T47D (cell line): Measurements from ENCODE around the gene C12orf42.
"Not testable (repeated sequence)": the region's sequence is repeated elsewhere in the genome, so short reads cannot be mapped to it uniquely, and the experiment has no call there.

ENCODE experiments used
- DNase-seq, 2 experiments: peaks; one replicate each; pipeline versions ENCODE4 v3.0.0 to v3.0.0-alpha.2; 2011 to 2012; ENCODE audit warnings: low read depth in 1 of 2, low spot score in 1 of 2
- JUND ChIP-seq: IDR thresholded peaks from 2 replicates; pipeline ENCODE4 v1.6.1; 2012; ENCODE audit warnings: low read depth
- in situ Hi-C: cut with HindIII; loops from 2 replicates; pipeline ENCODE4 v1.10.0; 2016; ENCODE audit warnings: low sequenced_read_pairs, low pct_unique_long_range_greater_than_20kb

The C12orf42 gene

GRCh38 chr12:103475073-103475472 lies 20.7 kb downstream of the C12orf42 start:
- no peak for DNase-seq
- in situ Hi-C loops: no loop called here
- no peak for TF ChIP-seq JUND

- DNase-seq: no peak
- in situ Hi-C loops: no loop called here
- TF ChIP-seq JUND: no peak
Measured at GRCh38 chr12:103470664-103471063, 25.1 kb downstream of the C12orf42 start.

- in situ Hi-C loops: no loop called here
- no peak for DNase-seq
- no peak for TF ChIP-seq JUND
Measured at GRCh38 chr12:103469719-103470118, 26.0 kb downstream of the C12orf42 start.

- DNase-seq: no peak
- TF ChIP-seq JUND: no peak
- in situ Hi-C loops: no loop called here
Measured at GRCh38 chr12:103468837-103469236, 26.9 kb downstream of the C12orf42 start.

GRCh38 chr12:103462675-103463074 lies 33.1 kb downstream of the C12orf42 start:
- no peak for DNase-seq
- in situ Hi-C loops: no loop called here
- TF ChIP-seq JUND: no peak

GRCh38 chr12:103457471-103457870 lies 38.3 kb downstream of the C12orf42 start:
- no peak for DNase-seq
- in situ Hi-C loops: no loop called here
- TF ChIP-seq JUND: no peak

- TF ChIP-seq JUND: no peak
- peak in 1 of 2 experiments; percentile 44 for DNase-seq
- in situ Hi-C loops: no loop called here
Measured at GRCh38 chr12:103456006-103456405, 39.8 kb downstream of the C12orf42 start.

GRCh38 chr12:103455020-103455763 lies 40.6 kb downstream of the C12orf42 start:
- no peak for TF ChIP-seq JUND

GRCh38 chr12:103444983-103445382 lies 50.8 kb downstream of the C12orf42 start:
- in situ Hi-C loops: no loop called here
- no peak for DNase-seq
- TF ChIP-seq JUND: no peak

More at GRCh38 chr12:103455020-103455763, 40.6 kb downstream of the C12orf42 start:
- in situ Hi-C loops: no loop called here
- no peak for DNase-seq

- no peak for TF ChIP-seq JUND
- DNase-seq: no peak
- in situ Hi-C loops: no loop called here
Measured at GRCh38 chr12:103442822-103443221, 52.9 kb downstream of the C12orf42 start.

- no peak for DNase-seq
- in situ Hi-C loops: no loop called here
- TF ChIP-seq JUND: no peak
Measured at GRCh38 chr12:103442182-103442555, 53.6 kb downstream of the C12orf42 start.

GRCh38 chr12:103441437-103442181 lies 54.2 kb downstream of the C12orf42 start:
- in situ Hi-C loops: no loop called here
- no peak for TF ChIP-seq JUND
- DNase-seq: no peak

GRCh38 chr12:103434165-103435105 lies 61.3 kb downstream of the C12orf42 start:
- DNase-seq: peak in 1 of 2 experiments; percentile 44

More at GRCh38 chr12:103434165-103435105, 61.3 kb downstream of the C12orf42 start:
- in situ Hi-C loops: not testable (repeated sequence)
